Activated naive CD8-positive, alpha-beta T cell (primary cell): ENCODE results near the gene PPFIBP2.

Experiments
- H3K27ac Mint-ChIP-seq: one replicate; pipeline ENCODE4 v1.8.0; 2021; ENCODE audit warnings: mixed read lengths
- H3K27me3 Mint-ChIP-seq: one replicate; pipeline ENCODE4 v1.8.0; 2021; ENCODE audit warnings: mixed read lengths
- H3K36me3 Mint-ChIP-seq: one replicate; pipeline ENCODE4 v1.8.0; 2021; ENCODE audit warnings: mixed read lengths
- H3K4me1 Mint-ChIP-seq: one replicate; pipeline ENCODE4 v1.8.0; 2021; ENCODE audit warnings: low read depth, mixed read lengths
- H3K4me3 Mint-ChIP-seq: one replicate; pipeline ENCODE4 v1.8.0; 2021; ENCODE audit warnings: mild to moderate bottlenecking, mixed read lengths
- H3K9me3 Mint-ChIP-seq: one replicate; pipeline ENCODE4 v1.8.0; 2021; ENCODE audit warnings: low read depth, mixed read lengths

PPFIBP2 gene

DNA sequence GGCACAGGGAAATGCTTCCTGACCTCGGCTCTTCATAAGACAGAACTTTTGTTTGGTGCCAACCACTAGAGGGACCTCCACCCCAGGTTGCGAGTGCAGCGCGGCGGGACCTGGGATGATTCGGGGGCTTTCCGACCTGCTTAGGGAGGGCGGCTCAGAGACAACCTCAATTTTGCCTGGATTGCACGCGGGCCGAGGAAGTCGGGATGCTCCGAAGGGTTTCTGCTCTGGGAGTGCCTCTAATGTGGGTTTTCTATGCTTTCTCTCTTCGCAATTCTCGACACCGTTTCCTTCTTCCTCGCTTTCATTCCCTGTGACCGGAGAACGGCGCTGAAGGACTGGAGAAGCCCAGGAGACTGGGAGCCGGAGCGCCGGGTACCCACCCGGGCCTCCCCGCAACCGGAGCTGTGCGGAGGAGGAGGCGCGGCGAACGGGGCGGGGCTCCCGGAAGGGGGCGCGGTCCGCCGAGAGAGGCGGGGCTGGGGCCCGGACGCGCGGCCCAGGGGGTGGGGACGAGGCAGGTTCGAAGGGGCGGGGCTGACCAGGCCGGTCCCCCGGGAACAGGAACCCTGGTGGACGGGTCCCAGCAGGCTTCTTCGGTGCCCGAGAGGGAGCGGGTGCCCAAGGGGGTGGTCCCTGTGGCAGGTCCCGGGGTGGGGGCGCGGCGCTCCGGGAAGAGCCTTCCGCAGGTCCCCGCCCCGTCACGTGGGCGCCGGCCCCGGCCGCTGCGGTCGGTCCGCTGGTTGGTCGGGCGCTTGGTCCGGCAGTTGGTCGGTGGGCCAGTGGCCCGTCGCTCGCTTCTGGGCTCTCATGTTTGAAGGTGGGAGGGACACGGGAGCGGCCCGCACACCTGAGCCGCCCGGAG lies at the start of gene PPFIBP2:
Gene PPFIBP2, plus strand, starts transcription at position 766 of the 865 bp plus-strand sequence. CDS start 35,477 bp downstream, outside the sequence.
- H3K4me1 Mint-ChIP-seq: peaks cover 50% of the 10 kb centered on the region
- H3K36me3 Mint-ChIP-seq: peaks cover under 1% of the 10 kb centered on the region
- H3K4me3 Mint-ChIP-seq: peak within 1 kb of the TSS; percentile 93
- no peaks in the 10 kb centered on the region for H3K9me3 Mint-ChIP-seq
- H3K27ac Mint-ChIP-seq: peak within 1 kb of the TSS; percentile 94
- no peaks in the 10 kb centered on the region for H3K27me3 Mint-ChIP-seq

DNA sequence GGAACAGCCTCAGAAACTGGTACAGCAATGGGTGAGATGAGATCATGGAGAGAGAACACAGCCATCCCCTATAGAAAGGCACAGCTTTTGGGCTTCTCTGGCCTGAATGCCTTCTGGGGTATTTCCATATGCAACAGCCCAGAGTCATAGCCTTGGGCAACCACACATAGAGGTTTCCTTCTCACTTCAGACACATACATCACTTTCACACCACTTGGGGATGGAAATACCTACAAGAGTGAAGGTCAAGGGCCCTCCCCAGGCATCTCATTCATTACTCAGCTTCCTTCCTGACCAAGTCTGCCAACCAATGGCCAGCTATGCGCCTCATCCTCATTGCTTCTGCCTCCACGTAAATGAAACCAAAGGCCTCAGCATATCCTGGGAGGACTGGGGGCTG lies 46.1 kb upstream of the PPFIBP2 start:
- Mint-ChIP-seq H3K4me3 (no peak overlapping the region), H3K27ac (no peak overlapping the region)

GRCh38 chr11:7469351-7469865 lies 44.4 kb upstream of the PPFIBP2 start:
- Mint-ChIP-seq H3K9me3 (no peaks in the 10 kb centered on the region), H3K4me3 (no peak overlapping the region), H3K36me3 (peaks cover 9% of the 10 kb centered on the region), H3K27ac (no peak overlapping the region), H3K4me1 (no peaks in the 10 kb centered on the region), H3K27me3 (no peaks in the 10 kb centered on the region)

More for the DNA sequence above, 46.1 kb upstream of the PPFIBP2 start:
- H3K27me3 Mint-ChIP-seq: no peaks in the 10 kb centered on the region
- no peaks in the 10 kb centered on the region for H3K9me3 Mint-ChIP-seq
- H3K36me3 Mint-ChIP-seq: peaks cover 9% of the 10 kb centered on the region
- peaks cover 9% of the 10 kb centered on the region for H3K4me1 Mint-ChIP-seq

DNA sequence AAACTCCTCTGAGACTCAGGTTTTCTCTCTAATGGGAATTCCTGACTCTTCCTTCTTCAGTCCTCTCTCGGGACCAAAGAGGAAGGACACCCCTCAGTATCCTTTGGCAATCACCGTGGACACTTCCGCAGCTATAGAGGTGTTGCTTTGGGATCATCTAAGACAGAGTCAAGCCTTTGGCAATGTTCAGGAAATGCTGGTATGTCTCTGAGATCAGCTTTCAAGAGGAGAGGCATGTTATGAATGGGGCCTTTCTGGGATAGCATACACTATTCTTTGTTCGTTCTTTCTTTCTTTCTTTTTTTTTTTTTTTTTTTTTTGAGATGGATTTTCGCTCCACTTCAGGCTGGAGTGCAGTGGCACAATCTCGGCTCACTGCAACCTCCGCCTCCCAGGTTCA lies 42.7 kb upstream of the PPFIBP2 start:
- Mint-ChIP-seq H3K4me1 (peaks cover 2% of the 10 kb centered on the region), H3K9me3 (no peaks in the 10 kb centered on the region), H3K27ac (no peak overlapping the region), H3K36me3 (peaks cover 7% of the 10 kb centered on the region), H3K27me3 (no peaks in the 10 kb centered on the region), H3K4me3 (no peak overlapping the region)

DNA sequence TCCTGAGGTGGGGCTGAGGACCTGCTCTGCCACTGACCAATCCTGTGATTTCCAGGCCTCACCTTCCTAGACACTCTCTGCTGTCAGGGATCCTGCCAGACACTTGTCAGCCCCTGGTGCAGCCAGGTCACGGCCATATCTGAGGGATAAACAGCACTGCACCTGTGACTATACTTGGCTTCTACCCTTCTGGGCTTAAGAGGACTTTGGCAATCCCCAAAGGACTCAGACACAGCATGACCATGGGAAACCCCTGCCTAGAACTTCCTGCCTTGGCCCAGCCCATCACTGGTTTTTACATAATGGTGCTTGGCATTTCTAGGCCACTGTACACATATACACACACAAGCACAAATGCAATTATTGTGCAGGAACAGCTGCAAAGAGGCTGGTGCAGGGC lies 40.1 kb upstream of the PPFIBP2 start:
- Mint-ChIP-seq H3K27me3 (no peaks in the 10 kb centered on the region), H3K4me1 (peaks cover 2% of the 10 kb centered on the region), H3K9me3 (no peaks in the 10 kb centered on the region), H3K4me3 (no peak overlapping the region), H3K27ac (no peak overlapping the region), H3K36me3 (peaks cover 3% of the 10 kb centered on the region)

DNA sequence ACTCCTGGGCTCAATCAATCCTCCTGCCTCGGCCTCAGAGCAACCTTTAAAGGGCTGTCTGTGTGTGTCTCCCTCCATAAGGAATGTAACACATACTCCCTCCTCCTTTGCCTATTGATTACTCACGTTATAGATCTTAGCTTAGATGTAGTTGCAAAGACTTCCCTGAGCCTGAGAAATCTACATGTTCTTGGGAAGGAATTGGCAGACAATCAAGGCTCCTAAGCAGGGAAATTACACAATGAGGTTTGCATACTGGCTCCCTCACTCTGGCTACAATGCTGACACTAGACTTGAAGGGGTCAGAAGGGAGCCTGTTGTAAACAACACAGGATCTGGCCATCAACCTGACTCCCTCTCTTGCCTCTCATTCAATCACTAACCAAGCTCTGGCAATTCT lies 33.7 kb upstream of the PPFIBP2 start:
- Mint-ChIP-seq H3K4me1 (peaks cover 2% of the 10 kb centered on the region), H3K4me3 (no peak overlapping the region), H3K27me3 (no peaks in the 10 kb centered on the region), H3K36me3 (no peaks in the 10 kb centered on the region), H3K27ac (no peak overlapping the region), H3K9me3 (no peaks in the 10 kb centered on the region)

DNA sequence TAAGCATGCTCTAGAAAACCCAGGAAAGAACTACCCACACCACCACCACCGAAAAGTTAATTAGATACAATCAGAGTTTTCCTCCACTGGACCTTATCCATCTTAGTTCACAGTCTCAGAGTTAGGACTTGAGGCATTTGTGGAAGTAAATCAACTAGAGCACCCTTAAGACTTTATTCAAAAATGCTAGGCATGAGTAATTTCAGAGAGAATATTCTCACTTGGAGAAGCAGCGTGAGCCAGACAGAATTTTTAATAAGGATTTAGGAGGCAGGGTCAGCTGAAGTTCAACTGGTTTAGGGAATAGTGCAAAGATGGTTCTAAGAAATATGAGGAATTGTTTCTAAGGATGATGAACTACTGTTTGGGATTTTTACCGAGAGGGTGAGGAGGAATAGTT lies 29.7 kb upstream of the PPFIBP2 start:
- H3K9me3 Mint-ChIP-seq: no peaks in the 10 kb centered on the region
- no peak overlapping the region for H3K4me3 Mint-ChIP-seq
- no peaks in the 10 kb centered on the region for H3K36me3 Mint-ChIP-seq
- no peaks in the 10 kb centered on the region for H3K4me1 Mint-ChIP-seq
- H3K27me3 Mint-ChIP-seq: no peaks in the 10 kb centered on the region
- H3K27ac Mint-ChIP-seq: no peak overlapping the region

DNA sequence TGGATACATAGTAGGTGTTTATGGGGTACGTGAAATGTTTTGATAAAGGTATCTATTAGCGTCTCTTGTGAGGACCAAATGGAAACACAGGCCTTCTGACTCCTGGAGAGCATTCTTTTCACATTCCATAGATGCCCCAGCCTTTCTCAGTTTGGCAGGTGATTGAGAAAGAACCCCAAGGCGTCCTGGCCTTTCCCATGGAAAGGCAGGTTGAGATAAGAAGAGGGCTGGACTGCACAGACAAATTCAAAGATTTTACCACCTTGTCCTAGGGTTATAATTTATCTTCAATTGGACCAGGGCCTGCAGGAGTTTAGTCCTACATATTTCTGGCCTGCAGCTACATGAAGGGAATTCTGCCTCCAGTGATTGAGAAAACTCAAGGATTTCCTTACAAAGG lies 29.2 kb upstream of the PPFIBP2 start:
- Mint-ChIP-seq H3K27me3 (no peaks in the 10 kb centered on the region), H3K36me3 (peaks cover 2% of the 10 kb centered on the region), H3K27ac (no peak overlapping the region), H3K9me3 (no peaks in the 10 kb centered on the region), H3K4me1 (no peaks in the 10 kb centered on the region), H3K4me3 (no peak overlapping the region)

GRCh38 chr11:7485186-7486097 lies 28.4 kb upstream of the PPFIBP2 start, which contains the start of gene OLFML1:
TSS of gene OLFML1 (plus strand) at chr11:7485506. CDS start at chr11:7485876, 370 bp downstream.
- Mint-ChIP-seq H3K4me3 (no peak within 1 kb of the TSS), H3K27ac (no peak within 1 kb of the TSS), H3K9me3 (no peaks in the 10 kb centered on the region), H3K4me1 (no peaks in the 10 kb centered on the region), H3K36me3 (peaks cover 2% of the 10 kb centered on the region), H3K27me3 (no peaks in the 10 kb centered on the region)

GRCh38 chr11:7486098-7486780 lies 27.6 kb upstream of the PPFIBP2 start:
- Mint-ChIP-seq H3K4me1 (no peaks in the 10 kb centered on the region), H3K36me3 (peaks cover 2% of the 10 kb centered on the region), H3K27me3 (no peaks in the 10 kb centered on the region), H3K9me3 (no peaks in the 10 kb centered on the region), H3K27ac (no peak overlapping the region), H3K4me3 (no peak overlapping the region)

DNA sequence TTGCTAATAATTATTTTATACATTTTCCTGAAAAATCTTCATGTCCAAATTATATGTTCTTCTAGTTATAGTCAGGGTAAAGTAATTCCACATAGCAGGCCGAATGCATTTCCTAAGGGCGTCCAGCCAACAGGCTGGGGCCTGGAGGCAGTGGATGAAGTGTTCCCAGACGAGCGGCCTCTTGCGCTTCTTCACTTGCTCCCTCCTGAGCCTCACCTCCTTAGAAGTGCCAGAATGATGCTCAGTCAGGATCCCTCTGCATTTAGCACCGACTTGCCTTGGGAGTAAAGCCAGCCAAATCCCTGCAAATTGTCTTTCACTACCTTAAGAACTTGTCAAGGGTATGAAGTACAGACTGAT lies 27.0 kb upstream of the PPFIBP2 start:
- Mint-ChIP-seq H3K27ac (no peak overlapping the region), H3K9me3 (no peaks in the 10 kb centered on the region), H3K27me3 (no peaks in the 10 kb centered on the region), H3K4me3 (no peak overlapping the region), H3K36me3 (peaks cover 2% of the 10 kb centered on the region), H3K4me1 (no peaks in the 10 kb centered on the region)

GRCh38 chr11:7487360-7487759 lies 26.4 kb upstream of the PPFIBP2 start:
- Mint-ChIP-seq H3K27me3 (no peaks in the 10 kb centered on the region), H3K9me3 (no peaks in the 10 kb centered on the region), H3K27ac (no peak overlapping the region), H3K4me3 (no peak overlapping the region), H3K4me1 (no peaks in the 10 kb centered on the region), H3K36me3 (peaks cover 2% of the 10 kb centered on the region)

- no peaks in the 10 kb centered on the region for H3K9me3 Mint-ChIP-seq
- no peaks in the 10 kb centered on the region for H3K27me3 Mint-ChIP-seq
- H3K4me3 Mint-ChIP-seq: no peak overlapping the region
- no peaks in the 10 kb centered on the region for H3K4me1 Mint-ChIP-seq
- peaks cover 2% of the 10 kb centered on the region for H3K36me3 Mint-ChIP-seq
- no peak overlapping the region for H3K27ac Mint-ChIP-seq
Observed at GRCh38 chr11:7488681-7489080, 25.1 kb upstream of the PPFIBP2 start.

DNA sequence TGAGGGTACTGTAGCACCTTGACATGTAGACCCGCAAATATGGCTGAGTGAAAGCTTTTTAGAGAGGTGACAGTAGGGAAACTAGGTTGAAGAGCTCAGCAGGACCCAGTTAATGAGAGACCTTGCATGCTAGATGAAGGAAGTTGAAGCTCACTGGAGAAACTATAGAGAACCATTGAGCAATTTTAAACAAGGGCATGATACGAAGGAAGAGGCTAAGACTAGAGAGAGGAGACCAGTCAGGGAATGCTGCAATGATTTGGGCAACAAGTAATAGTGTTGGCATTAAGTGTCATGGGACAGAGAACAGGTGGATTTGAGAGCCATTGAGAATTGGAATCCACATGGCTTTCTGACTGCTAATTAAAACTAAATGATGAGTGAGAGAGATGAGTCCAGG lies 24.4 kb upstream of the PPFIBP2 start:
- Mint-ChIP-seq H3K27ac (no peak overlapping the region), H3K9me3 (no peaks in the 10 kb centered on the region), H3K27me3 (no peaks in the 10 kb centered on the region), H3K4me3 (no peak overlapping the region), H3K36me3 (peaks cover 2% of the 10 kb centered on the region), H3K4me1 (no peaks in the 10 kb centered on the region)
